Measurements from ENCODE around the gene GJA1. TPM values are rescaled to one million over a fixed set of nuclear protein-coding genes. Genes with fewer than 3 reads are reported as not detected.
A peak's percentile ranks its signal among the peaks of the same experiment; 100 is the strongest.

GJA1 gene
- polyA plus RNA-seq, 1 of the 3 experiments (the other 2 are of a cell fraction) = 23.5 TPM

GRCh38 chr6:121485359-121485811 is 49.9 kb downstream of the GJA1 start:
- CTCF ChIA-PET = no interaction called here
- no peak for DNase-seq
- H3K79me2 ChIP-seq (ENCODE audit: insufficient read depth) = no peaks in the 10 kb centered on the region
- H3K9me3 ChIP-seq = no peaks in the 10 kb centered on the region
- no peak for TF ChIP-seq NFIC (IDR thresholded peaks at IDR 0.05; ENCODE audit: borderline replicate concordance)
- no peak for TF ChIP-seq GATA2 (CRISPR knock-in tag; IDR thresholded peaks at IDR 0.05)
- H3K4me1 ChIP-seq (ENCODE audit: control insufficient read depth in 1 of 2, insufficient read depth in 2 of 2, low read depth in 1 of 2, low read length in 1 of 2) = peaks cover 0 to 4% of the 10 kb centered on the region in 2 experiments; a peak in 1 of 4 replicates
- no peaks in the 10 kb centered on the region for H3K9me2 ChIP-seq
- WGBS (ENCODE audit: low lambda C conversion rate) = 80% methylated on average over 2 of the region's 2 CpGs
- no peaks in the 10 kb centered on the region for H3K27me3 ChIP-seq (ENCODE audit: insufficient read depth)
- H3F3A ChIP-seq (replicated peaks; ENCODE audit: insufficient read depth) = peaks cover 11% of the 10 kb centered on the region
- H3K36me3 ChIP-seq (replicated peaks in 1 of 2; ENCODE audit: control insufficient read depth in 1 of 2, insufficient read depth in 2 of 2, low read length in 1 of 2) = no peaks in the 10 kb centered on the region
- 0 out of 4 replicates have a peak overlapping the region, but pooled peaks of 1 of the 2 experiments have one; percentile 1 for H3K27ac ChIP-seq (ENCODE audit: low read depth in 2 of 2, low read length in 1 of 2)
- H3K9ac ChIP-seq = no peak overlapping the region
- no peak overlapping the region for H2AFZ ChIP-seq (ENCODE audit: low read depth)
- no peak overlapping the region for H3K4me2 ChIP-seq
- H3K4me3 ChIP-seq (ENCODE audit: low read depth in 2 of 2, low read length in 1 of 2) = no peak overlapping the region
- H4K20me1 ChIP-seq (ENCODE audit: insufficient read depth) = no peaks in the 10 kb centered on the region
- POLR2A ChIA-PET = no interaction called here

- ChIA-PET POLR2A (no interaction called here), CTCF (no interaction called here)
- no peak for DNase-seq
- Histone ChIP-seq H3K4me3 (ENCODE audit: low read depth in 2 of 2, low read length in 1 of 2) (no peak overlapping the region), H3K4me2 (no peak overlapping the region), H3K36me3 (replicated peaks in 1 of 2; ENCODE audit: control insufficient read depth in 1 of 2, insufficient read depth in 2 of 2, low read length in 1 of 2) (no peaks in the 10 kb centered on the region), H2AFZ (ENCODE audit: low read depth) (0 out of 2 replicates have a peak overlapping the region, but pooled peaks have one; percentile 30), H3K79me2 (ENCODE audit: insufficient read depth) (no peaks in the 10 kb centered on the region), H3F3A (replicated peaks; ENCODE audit: insufficient read depth) (no peaks in the 10 kb centered on the region), H3K9me3 (no peaks in the 10 kb centered on the region), H3K27me3 (ENCODE audit: insufficient read depth) (no peaks in the 10 kb centered on the region), H3K4me1 (ENCODE audit: control insufficient read depth in 1 of 2, insufficient read depth in 2 of 2, low read depth in 1 of 2, low read length in 1 of 2) (no peaks in the 10 kb centered on the region), H3K27ac (ENCODE audit: low read depth in 2 of 2, low read length in 1 of 2) (no peak overlapping the region), H4K20me1 (ENCODE audit: insufficient read depth) (no peaks in the 10 kb centered on the region), H3K9me2 (no peaks in the 10 kb centered on the region), H3K9ac (no peak overlapping the region)
- TF ChIP-seq, protein P1, sequence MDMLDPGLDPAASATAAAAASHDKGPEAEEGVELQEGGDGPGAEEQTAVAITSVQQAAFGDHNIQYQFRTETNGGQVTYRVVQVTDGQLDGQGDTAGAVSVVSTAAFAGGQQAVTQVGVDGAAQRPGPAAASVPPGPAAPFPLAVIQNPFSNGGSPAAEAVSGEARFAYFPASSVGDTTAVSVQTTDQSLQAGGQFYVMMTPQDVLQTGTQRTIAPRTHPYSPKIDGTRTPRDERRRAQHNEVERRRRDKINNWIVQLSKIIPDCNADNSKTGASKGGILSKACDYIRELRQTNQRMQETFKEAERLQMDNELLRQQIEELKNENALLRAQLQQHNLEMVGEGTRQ (IDR thresholded peaks at IDR 0.05; ENCODE audit: borderline replicate concordance, low read depth, low read length) = no peak
- no peak for TF ChIP-seq RFX5 (IDR thresholded peaks at IDR 0.05; ENCODE audit: low read length)
- TF ChIP-seq MAX (IDR thresholded peaks at IDR 0.05; ENCODE audit: low read depth) = no peak
- TF ChIP-seq ELF1 (IDR thresholded peaks at IDR 0.05) = no peak
- no peak for TF ChIP-seq RAD21 (IDR thresholded peaks at IDR 0.05; ENCODE audit: low read length)
- no peak for TF ChIP-seq FOXJ3 (CRISPR knock-in tag; IDR thresholded peaks at IDR 0.05)
- TF ChIP-seq SIN3A (IDR thresholded peaks at IDR 0.05; ENCODE audit: borderline replicate concordance, low read depth, low read length) = no peak
- no peak for TF ChIP-seq MXI1 (IDR thresholded peaks at IDR 0.05; ENCODE audit: low read depth, low read length)
- no peak for TF ChIP-seq JUND (IDR thresholded peaks at IDR 0.05)
- no peak for TF ChIP-seq YY1 (IDR thresholded peaks at IDR 0.05; ENCODE audit: low read depth)
- no peak for TF ChIP-seq NRF1 (IDR thresholded peaks at IDR 0.05; ENCODE audit: low read depth, low read length)
- TF ChIP-seq FOSL2 (IDR thresholded peaks at IDR 0.05; ENCODE audit: borderline replicate concordance, low read depth) = no peak
- TF ChIP-seq REST (IDR thresholded peaks at IDR 0.05; ENCODE audit: low read depth, low read length) = no peak
- TF ChIP-seq SMC3 (IDR thresholded peaks at IDR 0.05; ENCODE audit: low read depth, low read length) = no peak
- WGBS (ENCODE audit: low lambda C conversion rate) = 67% methylated on average over 1 of the region's 1 CpG
Observed at GRCh38 chr6:121491576-121491975, 56.1 kb downstream of the GJA1 start.

Data from SK-N-SH (cell line).